ENCODE measurements around the gene COL4A5. TPM values are rescaled to one million over a fixed set of nuclear protein-coding genes. Genes with fewer than 3 reads are reported as not detected.

Gene COL4A5
- total RNA-seq, 1 experiment from 2014 or later, result 48.1 TPM

GRCh38 chrX:108704839-108705238, 265.2 kb downstream of the COL4A5 start:
- Mint-ChIP-seq H3K36me3 (ENCODE audit: insufficient read depth, unreplicated experiment) (no peaks in the 10 kb centered on the region), H3K27me3 (ENCODE audit: insufficient read depth, unreplicated experiment) (no peaks in the 10 kb centered on the region), H3K27ac (ENCODE audit: unreplicated experiment) (no peak overlapping the region), H3K9me3 (ENCODE audit: unreplicated experiment) (no peaks in the 10 kb centered on the region), H3K4me3 (ENCODE audit: unreplicated experiment) (no peak overlapping the region), H3K4me1 (ENCODE audit: low read depth, unreplicated experiment) (no peaks in the 10 kb centered on the region)
- BruUV-seq (replicated peaks), result no TSS peak
- no peak overlapping the region for H3K4me3 ChIP-seq (ENCODE audit: low read depth, low read length)
- no peaks in the 10 kb centered on the region for H3K9me3 ChIP-seq
- DNase-seq, result no peak
- no peaks in the 10 kb centered on the region for H3K36me3 ChIP-seq (ENCODE audit: control insufficient read depth, insufficient read depth, low read length)
- TF ChIP-seq, protein P1, sequence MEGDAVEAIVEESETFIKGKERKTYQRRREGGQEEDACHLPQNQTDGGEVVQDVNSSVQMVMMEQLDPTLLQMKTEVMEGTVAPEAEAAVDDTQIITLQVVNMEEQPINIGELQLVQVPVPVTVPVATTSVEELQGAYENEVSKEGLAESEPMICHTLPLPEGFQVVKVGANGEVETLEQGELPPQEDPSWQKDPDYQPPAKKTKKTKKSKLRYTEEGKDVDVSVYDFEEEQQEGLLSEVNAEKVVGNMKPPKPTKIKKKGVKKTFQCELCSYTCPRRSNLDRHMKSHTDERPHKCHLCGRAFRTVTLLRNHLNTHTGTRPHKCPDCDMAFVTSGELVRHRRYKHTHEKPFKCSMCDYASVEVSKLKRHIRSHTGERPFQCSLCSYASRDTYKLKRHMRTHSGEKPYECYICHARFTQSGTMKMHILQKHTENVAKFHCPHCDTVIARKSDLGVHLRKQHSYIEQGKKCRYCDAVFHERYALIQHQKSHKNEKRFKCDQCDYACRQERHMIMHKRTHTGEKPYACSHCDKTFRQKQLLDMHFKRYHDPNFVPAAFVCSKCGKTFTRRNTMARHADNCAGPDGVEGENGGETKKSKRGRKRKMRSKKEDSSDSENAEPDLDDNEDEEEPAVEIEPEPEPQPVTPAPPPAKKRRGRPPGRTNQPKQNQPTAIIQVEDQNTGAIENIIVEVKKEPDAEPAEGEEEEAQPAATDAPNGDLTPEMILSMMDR (IDR thresholded peaks at IDR 0.05; ENCODE audit: insufficient read depth in 1 of 2, low read depth in 1 of 2, low read length in 1 of 2, severe bottlenecking in 1 of 2, unreplicated experiment in 1 of 2), result no peak
- no peaks in the 10 kb centered on the region for H3K27me3 ChIP-seq (replicated peaks; ENCODE audit: control insufficient read depth, insufficient read depth, low read length)
- no peaks in the 10 kb centered on the region for H3K4me1 ChIP-seq
- POLR2A ChIA-PET, result no interaction called here
- intact Hi-C loops (cut with micrococcal nuclease; ENCODE audit: unreplicated experiment), result no loop called here
- CTCF ChIA-PET, result no interaction called here

GRCh38 chrX:108712886-108713285, 273.2 kb downstream of the COL4A5 start:
- no peaks in the 10 kb centered on the region for H3K9me3 ChIP-seq
- Mint-ChIP-seq H3K4me3 (ENCODE audit: unreplicated experiment) (no peak overlapping the region), H3K27ac (ENCODE audit: unreplicated experiment) (no peak overlapping the region), H3K9me3 (ENCODE audit: unreplicated experiment) (no peaks in the 10 kb centered on the region), H3K27me3 (ENCODE audit: insufficient read depth, unreplicated experiment) (no peaks in the 10 kb centered on the region), H3K36me3 (ENCODE audit: insufficient read depth, unreplicated experiment) (no peaks in the 10 kb centered on the region), H3K4me1 (ENCODE audit: low read depth, unreplicated experiment) (no peaks in the 10 kb centered on the region)
- BruUV-seq (replicated peaks), result no TSS peak
- POLR2A ChIA-PET, result no interaction called here
- intact Hi-C loops (cut with micrococcal nuclease; ENCODE audit: unreplicated experiment), result no loop called here
- H3K27me3 ChIP-seq (replicated peaks; ENCODE audit: control insufficient read depth, insufficient read depth, low read length), result no peaks in the 10 kb centered on the region
- no peaks in the 10 kb centered on the region for H3K36me3 ChIP-seq (ENCODE audit: control insufficient read depth, insufficient read depth, low read length)
- no peak for DNase-seq
- H3K4me1 ChIP-seq, result no peaks in the 10 kb centered on the region
- TF ChIP-seq, protein P1 (IDR thresholded peaks at IDR 0.05; ENCODE audit: insufficient read depth in 1 of 2, low read depth in 1 of 2, low read length in 1 of 2, severe bottlenecking in 1 of 2, unreplicated experiment in 1 of 2), result no peak
- no peak overlapping the region for H3K4me3 ChIP-seq (ENCODE audit: low read depth, low read length)
- CTCF ChIA-PET, result interaction anchor here (1.0 kb wide), 1 partner anchor 13 kb away, joined by 4 read pairs; no protein-coding TSS in a partner anchor

DNA sequence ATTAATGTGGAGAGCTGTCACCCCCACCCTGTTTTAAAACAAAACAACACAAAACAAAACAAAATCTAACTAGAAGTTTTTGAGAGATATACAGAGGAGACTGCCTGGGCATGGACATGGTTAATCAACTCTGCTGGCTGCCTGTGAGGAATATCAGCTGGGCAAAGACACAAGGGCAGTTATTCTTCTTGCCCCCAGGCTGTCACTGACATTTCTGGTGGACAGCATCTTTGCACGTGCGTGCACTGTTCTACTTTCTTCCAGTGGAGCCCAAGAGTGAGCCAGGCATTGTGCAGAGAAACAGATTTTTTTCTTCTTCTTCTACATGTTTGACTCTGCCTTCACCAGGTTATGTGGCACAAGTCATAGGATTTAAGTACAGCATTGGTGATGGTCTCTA, 282.9 kb downstream of the COL4A5 start:
- peaks cover 4% of the 10 kb centered on the region for H3K27me3 Mint-ChIP-seq (ENCODE audit: insufficient read depth, unreplicated experiment)
- TF ChIP-seq, protein P1 (IDR thresholded peaks at IDR 0.05; ENCODE audit: insufficient read depth in 1 of 2, low read depth in 1 of 2, low read length in 1 of 2, severe bottlenecking in 1 of 2, unreplicated experiment in 1 of 2), result no peak
- no peak overlapping the region for H3K4me3 ChIP-seq (ENCODE audit: low read depth, low read length)
- no peaks in the 10 kb centered on the region for H3K27me3 ChIP-seq (replicated peaks; ENCODE audit: control insufficient read depth, insufficient read depth, low read length)
- H3K36me3 Mint-ChIP-seq (ENCODE audit: insufficient read depth, unreplicated experiment), result no peaks in the 10 kb centered on the region
- no peaks in the 10 kb centered on the region for H3K4me1 ChIP-seq
- DNase-seq, result no peak
- no peaks in the 10 kb centered on the region for H3K9me3 ChIP-seq
- H3K4me1 Mint-ChIP-seq (ENCODE audit: low read depth, unreplicated experiment), result no peaks in the 10 kb centered on the region
- ChIA-PET POLR2A (no interaction called here), CTCF (no interaction called here)
- intact Hi-C loops (cut with micrococcal nuclease; ENCODE audit: unreplicated experiment), result no loop called here
- no peaks in the 10 kb centered on the region for H3K9me3 Mint-ChIP-seq (ENCODE audit: unreplicated experiment)
- BruUV-seq (replicated peaks), result no TSS peak
- H3K4me3 Mint-ChIP-seq (ENCODE audit: unreplicated experiment), result no peak overlapping the region
- no peak overlapping the region for H3K27ac Mint-ChIP-seq (ENCODE audit: unreplicated experiment)
- H3K36me3 ChIP-seq (ENCODE audit: control insufficient read depth, insufficient read depth, low read length), result no peaks in the 10 kb centered on the region
